Aorta (tissue), 5 donors: ENCODE results near the gene SIM1. TPM values are rescaled to one million over a fixed set of nuclear protein-coding genes. Genes with fewer than 3 reads are reported as not detected.
A peak's percentile ranks its signal among the peaks of the same experiment; 100 is the strongest.

Source experiments
- ATAC-seq: fragments of 200-7000 bp; cut with Tn5 transposase; one replicate; pipeline ENCODE4 v1.9.1; 2022; ENCODE audit warnings: moderate library complexity; ENCODE audit not compliant: low FRiP score
- DNase-seq, 2 donors: peaks; one replicate each; pipeline ENCODE4 v3.0.0-alpha.2; 2020
- H3K27ac ChIP-seq, 2 donors: one replicate each; pipeline ENCODE4 v1.5.1; 2013; ENCODE audit warnings: low read length in 2 of 2, mild to moderate bottlenecking in 2 of 2, moderate library complexity in 2 of 2, control low read depth in 1 of 2, inconsistent platforms in 1 of 2, low read depth in 1 of 2
- H3K27me3 ChIP-seq, 2 donors: one replicate each; pipeline ENCODE4 v1.6.1; 2013; ENCODE audit warnings: control low read depth in 1 of 2, low read length in 1 of 2, mild to moderate bottlenecking in 1 of 2, moderate library complexity in 1 of 2; ENCODE audit not compliant: insufficient read depth in 2 of 2, control insufficient read depth in 1 of 2
- H3K36me3 ChIP-seq, 2 donors: one replicate each; pipeline ENCODE4 v1.6.1; 2013; ENCODE audit warnings: control low read depth in 1 of 2, low read length in 1 of 2, mild to moderate bottlenecking in 1 of 2; ENCODE audit not compliant: insufficient read depth in 2 of 2, control insufficient read depth in 1 of 2
- H3K4me1 ChIP-seq, 2 donors: one replicate each; pipeline ENCODE4 v1.6.1; 2013; ENCODE audit warnings: low read length in 2 of 2, control low read depth in 1 of 2, mild to moderate bottlenecking in 1 of 2, moderate library complexity in 1 of 2; ENCODE audit not compliant: insufficient read depth in 2 of 2, control insufficient read depth in 1 of 2
- H3K4me3 ChIP-seq, 2 donors: one replicate each; pipeline ENCODE4 v1.5.1; 2013; ENCODE audit warnings: low read length in 2 of 2, control low read depth in 1 of 2, mild to moderate bottlenecking in 1 of 2
- H3K9me3 ChIP-seq: one replicate; pipeline ENCODE4 v1.6.1; 2013; ENCODE audit warnings: mild to moderate bottlenecking, low read length; ENCODE audit not compliant: control insufficient read depth
- WGBS, 2 donors: extraction: QIAGEN DNeasy Blood & Tissue Kit; methylation state at CpG; one replicate each; pipeline ENCODE4 v1.1.7; 2013; 5-methylcytosine and 5-hydroxymethylcytosine counted together
- intact Hi-C, 2 donors: fragments of 100-400 bp; cut with DNase I; formaldehyde crosslinking; loops; one replicate each; pipeline versions ENCODE4 v1.14.2 to v1.15.0; 2022
- polyA plus RNA-seq, 2 donors: library from polyadenylated mRNA; stranded (reverse); fragments of 200-250 nt; gene quantifications; one replicate each; pipeline ENCODE4 v1.2.3, GENCODE V29; 2013
- total RNA-seq, 2 donors: library from RNA; stranded (reverse); fragmentation: NEBNext Ultra II Directional; extraction: Animal tissue kit (Norgen Biotek cat#: 25700); gene quantifications; one replicate each; pipeline ENCODE4 v1.2.1, GENCODE V29; 2021
- donor health status: healthy with polysubstance abuse.
- donor health status: Bipolar disorder and iron deficiency.
- donor health status: DM: no; HTN: no; CAD: no.
- donor health status: DM: no; HTN: no; CAD: no.
- donor health status: DM: yes; HTN: yes; CAD: no.

Gene SIM1
- total and polyA plus RNA-seq, 4 donors, result 0.10 TPM; not detected in 3

GRCh38 chr6:100475554-100476320 is 11.0 kb upstream of the SIM1 start:
- Histone ChIP-seq H3K27me3 (no peaks in the 10 kb centered on the region), H3K27ac (no peak overlapping the region), H3K4me1 (no peaks in the 10 kb centered on the region), H3K4me3 (no peak overlapping the region), H3K36me3 (no peaks in the 10 kb centered on the region), H3K9me3 (peaks cover 2% of the 10 kb centered on the region)
- DNase-seq, result no peak
- intact Hi-C loops, result no loop called here
- ATAC-seq, result no peak
- WGBS, 2 donors, result 85 to 86% methylated on average over 10 of the region's 10 CpGs

- no peak for DNase-seq
- H3K27me3 ChIP-seq, result no peaks in the 10 kb centered on the region
- H3K27ac ChIP-seq, result no peak overlapping the region
- no peak for ATAC-seq
- H3K9me3 ChIP-seq, result peaks cover 3% of the 10 kb centered on the region
- 44 to 60% methylated on average over 1 of the region's 1 CpG for WGBS, 2 donors
- intact Hi-C loops, result no loop called here
- no peaks in the 10 kb centered on the region for H3K4me1 ChIP-seq
- no peak overlapping the region for H3K4me3 ChIP-seq
- H3K36me3 ChIP-seq, result no peaks in the 10 kb centered on the region
Measured at GRCh38 chr6:100473182-100473581, 8.5 kb upstream of the SIM1 start.

GRCh38 chr6:100472674-100473073 is 8.0 kb upstream of the SIM1 start:
- DNase-seq, result no peak

GRCh38 chr6:100470422-100471120 is 5.8 kb upstream of the SIM1 start:
- Histone ChIP-seq H3K4me3 (no peak overlapping the region), H3K4me1 (no peaks in the 10 kb centered on the region), H3K27me3 (no peaks in the 10 kb centered on the region), H3K27ac (no peak overlapping the region), H3K9me3 (peaks cover 1% of the 10 kb centered on the region), H3K36me3 (no peaks in the 10 kb centered on the region)
- intact Hi-C loops, result no loop called here
- ATAC-seq (no peak), DNase-seq (no peak)
- WGBS, 2 donors, result 87 to 88% methylated on average over 5 of the region's 5 CpGs

More at GRCh38 chr6:100472674-100473073, 8.0 kb upstream of the SIM1 start:
- Histone ChIP-seq H3K27ac (no peak overlapping the region), H3K9me3 (peaks cover 3% of the 10 kb centered on the region), H3K36me3 (no peaks in the 10 kb centered on the region), H3K4me1 (no peaks in the 10 kb centered on the region), H3K4me3 (no peak overlapping the region), H3K27me3 (no peaks in the 10 kb centered on the region)
- no peak for ATAC-seq
- 32 to 45% methylated on average over 3 of the region's 3 CpGs for WGBS, 2 donors
- intact Hi-C loops, result no loop called here

GRCh38 chr6:100469101-100469859 is 4.6 kb upstream of the SIM1 start:
- Histone ChIP-seq H3K9me3 (peaks cover 1% of the 10 kb centered on the region), H3K27ac (no peak overlapping the region), H3K4me1 (no peaks in the 10 kb centered on the region), H3K4me3 (no peak overlapping the region), H3K27me3 (no peaks in the 10 kb centered on the region), H3K36me3 (no peaks in the 10 kb centered on the region)
- intact Hi-C loops, result no loop called here
- DNase-seq, result peak in 1 of 2 donors; percentile 65
- whole genome bisulfite sequencing, 2 donors, result 41 to 42% methylated on average over 43 to 44 of the region's 44 CpGs
- ATAC-seq, result no peak

- no peak overlapping the region for H3K4me3 ChIP-seq
- H3K36me3 ChIP-seq, result no peaks in the 10 kb centered on the region
- no peaks in the 10 kb centered on the region for H3K27me3 ChIP-seq
- DNase-seq (no peak), ATAC-seq (no peak)
- H3K9me3 ChIP-seq, result peaks cover 1% of the 10 kb centered on the region
- intact Hi-C loops, result no loop called here
- H3K27ac ChIP-seq, result no peak overlapping the region
- no peaks in the 10 kb centered on the region for H3K4me1 ChIP-seq
- 48 to 56% methylated on average over 6 of the region's 6 CpGs for WGBS, 2 donors
Measured at GRCh38 chr6:100468016-100468622, 3.4 kb upstream of the SIM1 start.

- WGBS, 2 donors, result 14 to 18% methylated on average over 48 to 49 of the region's 49 CpGs
- peaks cover 1% of the 10 kb centered on the region for H3K9me3 ChIP-seq
- H3K36me3 ChIP-seq, result no peaks in the 10 kb centered on the region
- H3K27ac ChIP-seq, result no peak overlapping the region
- no peak overlapping the region for H3K4me3 ChIP-seq
- DNase-seq, result no peak
- no peaks in the 10 kb centered on the region for H3K27me3 ChIP-seq
- no peak for ATAC-seq
- H3K4me1 ChIP-seq, result no peaks in the 10 kb centered on the region
- intact Hi-C loops, result no loop called here
Measured at GRCh38 chr6:100467129-100468015, 2.7 kb upstream of the SIM1 start.
